ENCODE data around the gene TLK2.

GRCh38 chr17:62605588-62605987, 127.0 kb downstream of the TLK2 start:
- TF ChIP-seq EZH2 (IDR thresholded peaks at IDR 0.05; ENCODE audit: borderline replicate concordance, low read depth, low read length, severe bottlenecking), result no peak
- no peak for TF ChIP-seq CTCF (IDR thresholded peaks at IDR 0.05; ENCODE audit: borderline replicate concordance, extremely low read depth, low read length, poor library complexity, severe bottlenecking)
